HL-60 (cell line): Measurements from ENCODE around the gene GLI3.

Experiments
- GABPA ChIP-seq: IDR thresholded peaks from 2 replicates; pipeline ENCODE4 v1.6.1; 2012; ENCODE audit warnings: low read depth
- POLR2AphosphoS5 ChIP-seq: IDR thresholded peaks from 2 replicates; pipeline ENCODE4 v1.6.1; 2012; ENCODE audit warnings: low read depth
- SPI1 ChIP-seq: IDR thresholded peaks from 2 replicates; pipeline ENCODE4 v1.6.1; 2012; ENCODE audit warnings: low read depth, mild to moderate bottlenecking, borderline replicate concordance
- TF ChIP-seq, protein P1 (sequence below): IDR thresholded peaks from one replicate; pipeline ENCODE4 v1.5.1; 2011; ENCODE audit warnings: low read length, control low read depth, inconsistent platforms; ENCODE audit not compliant: insufficient read depth

DNA sequence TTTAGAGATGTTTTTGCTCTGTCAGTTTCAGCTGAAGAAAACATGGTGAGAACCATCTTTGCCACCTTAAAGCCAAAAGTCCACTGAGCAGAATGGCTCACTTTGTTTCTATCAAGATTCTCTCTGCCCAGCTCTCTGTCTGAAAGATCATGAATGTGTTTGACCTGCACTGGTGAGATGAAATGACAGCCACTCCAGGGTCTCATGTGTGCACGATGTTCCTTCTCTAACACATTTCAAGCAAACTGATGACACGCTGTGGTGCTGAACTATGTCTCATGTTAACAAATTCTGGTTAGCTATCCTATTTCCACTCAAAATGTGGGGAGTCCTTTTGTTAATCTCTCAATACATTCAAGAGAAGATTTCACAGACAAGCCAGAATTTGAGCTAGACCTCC, 260.6 kb downstream of the GLI3 start:
- TF ChIP-seq, protein P1, sequence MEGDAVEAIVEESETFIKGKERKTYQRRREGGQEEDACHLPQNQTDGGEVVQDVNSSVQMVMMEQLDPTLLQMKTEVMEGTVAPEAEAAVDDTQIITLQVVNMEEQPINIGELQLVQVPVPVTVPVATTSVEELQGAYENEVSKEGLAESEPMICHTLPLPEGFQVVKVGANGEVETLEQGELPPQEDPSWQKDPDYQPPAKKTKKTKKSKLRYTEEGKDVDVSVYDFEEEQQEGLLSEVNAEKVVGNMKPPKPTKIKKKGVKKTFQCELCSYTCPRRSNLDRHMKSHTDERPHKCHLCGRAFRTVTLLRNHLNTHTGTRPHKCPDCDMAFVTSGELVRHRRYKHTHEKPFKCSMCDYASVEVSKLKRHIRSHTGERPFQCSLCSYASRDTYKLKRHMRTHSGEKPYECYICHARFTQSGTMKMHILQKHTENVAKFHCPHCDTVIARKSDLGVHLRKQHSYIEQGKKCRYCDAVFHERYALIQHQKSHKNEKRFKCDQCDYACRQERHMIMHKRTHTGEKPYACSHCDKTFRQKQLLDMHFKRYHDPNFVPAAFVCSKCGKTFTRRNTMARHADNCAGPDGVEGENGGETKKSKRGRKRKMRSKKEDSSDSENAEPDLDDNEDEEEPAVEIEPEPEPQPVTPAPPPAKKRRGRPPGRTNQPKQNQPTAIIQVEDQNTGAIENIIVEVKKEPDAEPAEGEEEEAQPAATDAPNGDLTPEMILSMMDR = no peak
- no peak for TF ChIP-seq SPI1
- no peak for TF ChIP-seq GABPA
- TF ChIP-seq POLR2AphosphoS5 = no peak
